ENCODE measurements around the gene TAF15. TPM values are rescaled to one million over a fixed set of nuclear protein-coding genes. Genes with fewer than 3 reads are reported as not detected.

Gene TAF15
- total and polyA plus RNA-seq, 10 of the 15 experiments (the other 5 are each of a cell fraction or from before 2014, with no cell fraction given), result 9.5 to 259 (median 40.4) TPM

DNA sequence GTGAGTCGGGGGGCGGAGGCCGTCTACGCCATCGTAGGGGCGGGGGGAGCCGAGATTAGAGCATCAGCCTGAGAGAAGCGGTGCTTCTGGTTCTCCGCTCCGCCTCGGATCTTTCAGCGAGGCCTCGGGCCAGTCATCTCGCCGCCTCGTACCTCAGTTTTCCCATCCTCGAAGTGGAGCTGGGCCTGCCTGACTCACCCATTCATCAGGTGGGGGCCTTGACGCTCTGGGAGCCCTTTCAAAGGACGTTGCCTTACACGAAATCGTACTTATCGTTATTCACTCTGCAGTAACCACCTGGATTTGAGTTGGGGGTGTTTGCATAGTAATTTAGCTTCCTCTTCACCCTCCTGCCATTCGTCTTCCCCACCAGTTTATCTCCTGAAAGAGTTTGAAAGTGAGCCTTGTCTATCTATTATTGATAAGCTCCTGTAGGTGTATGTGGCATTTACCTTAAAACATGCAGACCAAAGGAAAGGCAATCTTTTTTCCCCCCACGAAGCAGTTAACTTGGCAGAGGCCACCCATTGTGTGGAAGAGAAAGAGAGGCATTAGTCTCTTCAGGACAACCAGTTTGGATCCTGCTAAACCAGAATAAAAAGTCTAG lies 674 bp downstream of the TAF15 start:
- intact Hi-C loops (cut with micrococcal nuclease; ENCODE audit: unreplicated experiment), result loop anchor here (2.0 kb wide), 1 partner anchor 43 kb away; no protein-coding TSS in a partner anchor
- 0 out of 2 replicates have a peak, but pooled peaks have one; percentile 23 for TF ChIP-seq WRNIP1 (IDR thresholded peaks at IDR 0.05; ENCODE audit: borderline replicate concordance, low read depth, low read length)
- 0 out of 2 replicates have a peak, but pooled peaks have one; percentile 4 for TF ChIP-seq POLR2AphosphoS5 (IDR thresholded peaks at IDR 0.05; ENCODE audit: low read length)
- TF ChIP-seq POU2F2 (IDR thresholded peaks at IDR 0.05; ENCODE audit: borderline replicate concordance, low read depth, low read length), result no peak
- H2AFZ ChIP-seq (ENCODE audit: control insufficient read depth, low read depth, low read length), result peak overlapping the region; percentile 75; the same call in 1 of the 2 replicates

DNA sequence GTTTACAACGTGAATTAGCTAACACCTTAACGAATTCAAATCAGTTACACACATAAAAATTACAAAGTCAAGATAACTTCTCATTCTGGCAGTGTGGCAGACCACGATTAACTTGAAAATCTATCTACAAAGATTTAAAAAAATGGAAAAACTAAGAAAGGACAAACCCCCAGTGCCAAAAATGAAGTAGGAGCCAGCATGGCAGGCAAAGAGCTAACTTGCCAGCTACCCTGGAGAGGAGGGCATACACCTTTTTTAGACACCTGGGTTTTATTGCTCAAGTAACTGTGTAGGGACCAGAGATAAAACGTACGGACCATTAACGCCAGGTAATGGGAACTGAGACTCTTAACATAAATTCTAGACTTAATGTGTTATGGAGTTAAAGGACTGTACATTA lies 2.5 kb downstream of the TAF15 start:
- in situ Hi-C loops (cut with MboI) (no loop called here), intact Hi-C loops (cut with micrococcal nuclease; ENCODE audit: unreplicated experiment) (no loop called here)
- Histone ChIP-seq H2AFZ (ENCODE audit: control insufficient read depth, low read depth, low read length) (no peak overlapping the region), H3K9me3 (replicated peaks; ENCODE audit: control insufficient read depth, insufficient read depth, low read length) (no peaks in the 10 kb centered on the region), H3K36me3 (ENCODE audit: control insufficient read depth in 2 of 2, insufficient read depth in 2 of 2, low read length in 1 of 2) (peaks cover 0 to 4% of the 10 kb centered on the region in 2 experiments; a peak in 1 of 4 replicates), H3K4me3 (peak overlapping the region; percentile 30; the same call in 1 of the 2 replicates), H4K20me1 (ENCODE audit: control insufficient read depth, insufficient read depth) (peaks cover 2% of the 10 kb centered on the region; the same call in 1 of the 2 replicates), H3K9ac (ENCODE audit: control insufficient read depth, insufficient read depth, low read length) (no peak overlapping the region; the same call in 1 of the 2 replicates), H3K79me2 (ENCODE audit: control insufficient read depth, insufficient read depth, low read length) (peaks cover 72% of the 10 kb centered on the region), H3K4me2 (ENCODE audit: control insufficient read depth, insufficient read depth) (peak overlapping the region; percentile 46; the same call in 1 of the 2 replicates), H3K4me1 (ENCODE audit: control insufficient read depth, insufficient read depth, low read length) (peaks cover 4% of the 10 kb centered on the region), H3K27me3 (replicated peaks in 1 of 2; ENCODE audit: control insufficient read depth in 2 of 2, insufficient read depth in 2 of 2, low read length in 1 of 2) (no peaks in the 10 kb centered on the region), H3K27ac (ENCODE audit: control insufficient read depth, insufficient read depth) (no peak overlapping the region)
- RAD21 ChIA-PET (ENCODE audit: unreplicated experiment), result no interaction called here
- CTCF ChIA-PET, result interaction anchor here (1.3 to 11.6 kb wide), 4 partner anchors 13 to 64 kb away, joined by 3 to 220 read pairs (median 4); partner anchors contain the start of gene C17orf50
- FAIRE-seq (no peak), ATAC-seq (no peak), DNase-seq (ENCODE audit: low read depth, low spot score) (no peak)
- no peak for TF ChIP-seq ZZZ3 (IDR thresholded peaks at IDR 0.05; ENCODE audit: control insufficient read depth, insufficient read length, low read depth)
- TF ChIP-seq, protein P1, sequence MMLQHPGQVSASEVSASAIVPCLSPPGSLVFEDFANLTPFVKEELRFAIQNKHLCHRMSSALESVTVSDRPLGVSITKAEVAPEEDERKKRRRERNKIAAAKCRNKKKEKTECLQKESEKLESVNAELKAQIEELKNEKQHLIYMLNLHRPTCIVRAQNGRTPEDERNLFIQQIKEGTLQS (IDR thresholded peaks at IDR 0.05; ENCODE audit: borderline replicate concordance, extremely low read depth, low read depth, low read length), result no peak
- POLR2A ChIA-PET, result interaction anchor here (0.7 to 0.8 kb wide), 2 partner anchors 19 to 48 kb away, joined by 3 to 5 read pairs; no protein-coding TSS in a partner anchor
- SMC1A ChIA-PET (ENCODE audit: uncharacterized antibody, unreplicated experiment), result interaction anchor here (1.2 to 2.2 kb wide), 4 partner anchors 8 to 120 kb away, joined by 3 to 11 read pairs (median 4); partner anchors contain the start of gene C17orf50
- no TSS peak for BruUV-seq (replicated peaks)
- WGBS (ENCODE audit: insufficient coverage, insufficient replicate concordance, low lambda C conversion rate, missing lambda C conversion rate), result 62% methylated on average over 6 of the region's 6 CpGs

More for the DNA sequence above, 674 bp downstream of the TAF15 start:
- ChIA-PET RAD21 (ENCODE audit: unreplicated experiment) (interaction anchor here (0.6 to 3.2 kb wide), 4 partner anchors 46 to 231 kb away, joined by 3 to 50 read pairs (median 6); partner anchors contain the start of gene PEX12), POLR2A (interaction anchor here (0.9 to 3.2 kb wide), 6 partner anchors 19 to 734 kb away, joined by 3 to 24 read pairs (median 4); partner anchors contain the start of gene GGNBP2), SMC1A (ENCODE audit: uncharacterized antibody, unreplicated experiment) (interaction anchor here (2.2 to 3.5 kb wide), 2 partner anchors 10 to 46 kb away, joined by 11 to 33 read pairs; no protein-coding TSS in a partner anchor), CTCF (interaction anchor here (0.6 to 11.6 kb wide), 10 partner anchors 10 to 676 kb away, joined by 3 to 220 read pairs (median 4); partner anchors contain the start of gene C17orf50)
- Histone ChIP-seq H3K27me3 (replicated peaks in 1 of 2; ENCODE audit: control insufficient read depth in 2 of 2, insufficient read depth in 2 of 2, low read length in 1 of 2) (no peaks in the 10 kb centered on the region), H3K9me3 (replicated peaks; ENCODE audit: control insufficient read depth, insufficient read depth, low read length) (no peaks in the 10 kb centered on the region), H3K79me2 (ENCODE audit: control insufficient read depth, insufficient read depth, low read length) (peaks cover 56% of the 10 kb centered on the region), H3K4me2 (ENCODE audit: control insufficient read depth, insufficient read depth) (peak overlapping the region; percentile 92), H3K4me1 (ENCODE audit: control insufficient read depth, insufficient read depth, low read length) (peaks cover 4% of the 10 kb centered on the region), H3K27ac (ENCODE audit: control insufficient read depth, insufficient read depth) (peak overlapping the region; percentile 94), H3K4me3 (peak overlapping the region; percentile 80), H3K36me3 (ENCODE audit: control insufficient read depth in 2 of 2, insufficient read depth in 2 of 2, low read length in 1 of 2) (peaks cover 0 to 2% of the 10 kb centered on the region in 2 experiments; a peak in 1 of 4 replicates), H3K9ac (ENCODE audit: control insufficient read depth, insufficient read depth, low read length) (peak overlapping the region; percentile 84), H4K20me1 (ENCODE audit: control insufficient read depth, insufficient read depth) (peaks cover 2% of the 10 kb centered on the region; the same call in 1 of the 2 replicates)
- BruUV-seq (replicated peaks), result no TSS peak
- FAIRE-seq (no peak), ATAC-seq (peak; percentile 18), DNase-seq (ENCODE audit: low read depth, low spot score) (no peak)
- in situ Hi-C loops (cut with MboI), result loop anchor here (5.0 kb wide), 1 partner anchor 43 kb away; no protein-coding TSS in a partner anchor
- WGBS (ENCODE audit: insufficient coverage, insufficient replicate concordance, low lambda C conversion rate, missing lambda C conversion rate), result under 1% methylated on average over 20 of the region's 24 CpGs

All from GM12878 (cell line).